Fibroblast of peridontal ligament (primary cell): Measurements from ENCODE around the gene USH1G.
"Not testable (repeated sequence)": the region's sequence is repeated elsewhere in the genome, so short reads cannot be mapped to it uniquely, and the experiment has no call there.

Experiments used
- DNase-seq: peaks from one replicate; pipeline ENCODE4 v3.0.0-alpha.2; 2010; ENCODE audit errors: extremely low read depth

Gene USH1G

DNA sequence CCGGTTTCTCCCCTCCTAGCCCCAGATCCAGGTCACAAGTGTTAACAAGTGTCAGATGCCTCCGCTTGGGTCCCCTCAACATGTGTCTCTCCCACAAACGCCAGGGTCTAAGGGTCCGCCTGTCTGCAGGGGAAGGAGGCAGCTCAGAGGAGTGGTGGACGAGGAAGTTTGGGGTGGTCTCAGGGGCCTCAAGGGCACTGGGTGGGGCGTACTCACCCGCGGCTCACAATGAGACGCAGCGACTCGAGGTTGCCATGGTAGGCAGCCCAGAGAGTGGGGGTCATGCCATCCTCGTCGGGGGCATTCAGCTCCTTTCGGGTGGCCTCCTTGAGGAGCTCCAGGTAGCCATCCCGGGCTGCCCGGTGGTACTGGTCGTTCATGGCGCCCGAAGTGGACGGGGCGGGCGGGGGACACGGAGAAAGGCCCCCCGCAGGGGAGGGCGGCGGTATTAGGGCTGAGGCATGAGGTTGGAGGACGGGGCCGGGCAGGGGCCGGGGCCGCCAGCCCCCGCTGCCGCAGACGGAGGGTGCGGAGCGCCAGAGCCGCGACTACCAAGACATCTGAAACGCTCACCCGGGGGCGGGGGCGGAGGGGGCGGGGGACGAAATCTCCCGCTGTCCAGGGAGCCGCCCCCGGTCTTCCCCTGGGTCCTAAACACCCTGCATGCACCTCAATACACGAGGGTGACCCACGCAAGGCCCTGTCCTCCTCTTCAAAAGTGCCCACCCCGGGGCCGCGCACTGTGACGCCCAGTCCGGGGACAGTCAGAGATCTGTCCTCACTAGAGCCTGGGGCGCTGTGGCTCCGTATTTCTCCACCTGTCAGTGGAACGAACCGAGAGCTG is at the start of gene USH1G:
Gene USH1G, minus strand, starts transcription at position 562 of the 844 bp plus-strand sequence. Its CDS starts 182 bp downstream, at position 380.
- DNase-seq: no peak

DNA sequence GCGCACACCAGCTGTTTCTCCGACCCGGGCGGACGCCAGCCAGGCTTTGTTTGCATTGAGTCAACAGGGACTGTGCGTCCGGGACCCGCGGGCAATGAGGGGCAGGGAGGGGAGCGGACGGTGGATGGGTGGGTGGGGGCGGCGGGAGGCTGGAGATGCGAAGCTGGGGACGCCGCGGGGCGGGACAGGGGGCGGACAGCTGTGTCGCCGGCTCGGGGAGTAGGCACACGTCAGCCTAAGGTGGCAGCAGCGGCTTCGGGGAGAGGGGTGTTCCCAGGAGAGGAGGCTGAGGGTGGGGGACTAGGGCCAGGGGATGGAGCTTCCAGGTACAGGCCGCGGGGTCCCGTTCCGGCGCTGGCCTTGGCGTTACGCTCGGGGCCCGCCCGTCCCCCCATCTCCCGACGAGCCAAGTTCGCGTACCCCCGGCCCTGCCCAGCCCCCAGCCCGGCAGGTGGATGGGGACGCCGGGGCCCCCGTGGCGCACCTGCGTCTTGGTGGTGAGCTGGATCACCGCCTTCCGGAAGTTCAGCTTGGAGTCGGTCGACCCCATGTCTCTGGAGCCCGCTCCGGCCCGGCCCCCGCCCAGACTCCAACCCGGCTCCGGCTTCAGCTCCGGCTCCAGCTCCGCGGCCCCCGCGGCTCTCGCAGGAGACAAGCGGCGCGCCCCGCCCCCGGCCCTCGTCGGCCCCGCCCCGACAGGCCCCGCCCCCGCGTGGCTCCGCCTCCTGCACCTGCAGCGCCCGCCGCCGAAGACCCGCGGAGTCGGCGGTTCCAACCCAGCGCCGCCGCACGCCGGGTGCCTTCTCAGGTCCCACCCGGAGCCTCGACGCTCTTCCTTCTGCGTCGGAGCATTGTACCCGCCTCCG is 49.3 kb upstream of the USH1G start, which contains the start of gene HID1:
Gene HID1, minus strand, starts transcription at position 653 of the 866 bp plus-strand sequence. Its CDS starts 103 bp downstream, at position 550.
- no peak for DNase-seq

DNA sequence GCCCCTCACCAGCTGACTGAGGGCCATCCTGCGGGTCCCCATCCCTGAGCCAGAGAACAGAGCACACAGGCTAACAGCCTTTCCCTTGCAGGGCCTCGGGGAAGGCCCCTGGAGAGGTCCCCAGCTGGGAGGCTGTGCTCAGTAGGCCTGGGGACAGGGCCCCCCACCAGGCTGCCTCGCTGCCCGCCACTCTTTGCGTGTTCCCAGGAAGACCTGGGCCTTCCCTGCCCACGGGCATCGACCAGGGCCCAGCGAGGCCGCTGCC is 48.7 kb upstream of the USH1G start:
- DNase-seq: no peak

DNA sequence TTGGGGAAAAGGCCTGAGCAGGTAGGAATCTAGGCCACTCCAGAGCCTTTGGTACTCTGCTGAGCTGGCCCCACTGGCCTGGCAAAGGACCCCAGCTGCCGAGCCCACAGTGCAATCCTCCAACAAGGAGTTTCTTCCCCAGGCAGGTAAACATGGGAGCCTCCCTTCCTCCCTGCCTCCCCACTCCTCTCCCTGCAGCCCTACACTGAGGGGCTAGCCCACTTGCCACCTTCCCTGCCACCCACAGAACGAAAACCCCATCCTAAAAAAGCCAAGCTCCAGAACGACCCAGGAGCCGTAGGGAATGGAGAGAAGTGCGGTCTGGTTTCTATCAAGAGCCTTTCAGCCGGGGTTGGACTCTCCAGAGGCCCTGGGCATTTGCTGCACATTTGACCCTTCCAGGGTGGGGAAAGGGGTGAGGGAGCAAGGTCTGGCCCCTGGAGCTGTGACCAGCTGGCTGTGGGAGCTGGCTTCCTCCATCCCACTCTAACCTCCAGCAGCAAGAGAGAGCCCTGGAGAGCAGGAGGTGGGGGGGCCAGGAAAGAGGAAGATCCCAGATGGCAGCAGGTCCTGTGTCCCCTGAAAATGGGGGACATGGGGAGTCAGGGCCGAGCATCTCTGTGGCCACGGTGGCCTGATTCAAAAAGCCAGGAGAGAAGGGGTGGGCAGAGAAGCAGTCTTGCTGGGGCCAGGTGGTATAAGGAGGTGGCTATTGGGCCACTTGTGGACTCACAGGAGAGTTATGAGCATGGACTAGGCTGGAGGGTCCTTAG is 48.2 kb upstream of the USH1G start:
- no peak for DNase-seq

DNA sequence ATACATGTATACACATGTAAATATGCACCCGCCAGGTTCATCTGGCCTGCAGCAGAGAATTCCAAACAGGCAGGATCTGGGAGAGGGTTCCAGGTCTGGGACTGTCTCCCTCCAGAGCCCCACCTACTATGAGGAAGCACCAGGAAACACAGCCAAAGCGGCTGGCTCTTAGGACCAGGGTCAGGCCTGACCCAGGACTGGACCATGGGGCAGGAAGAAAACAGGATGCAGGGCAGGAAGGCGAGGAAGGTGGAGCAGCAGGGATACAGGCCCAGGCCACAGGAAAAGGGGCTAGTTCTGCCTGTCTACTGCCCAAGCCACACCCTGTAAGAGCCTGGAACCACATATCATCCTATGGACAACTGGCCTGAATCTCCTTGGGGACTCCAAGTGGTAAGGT is 47.3 kb upstream of the USH1G start:
- DNase-seq: no peak

DNA sequence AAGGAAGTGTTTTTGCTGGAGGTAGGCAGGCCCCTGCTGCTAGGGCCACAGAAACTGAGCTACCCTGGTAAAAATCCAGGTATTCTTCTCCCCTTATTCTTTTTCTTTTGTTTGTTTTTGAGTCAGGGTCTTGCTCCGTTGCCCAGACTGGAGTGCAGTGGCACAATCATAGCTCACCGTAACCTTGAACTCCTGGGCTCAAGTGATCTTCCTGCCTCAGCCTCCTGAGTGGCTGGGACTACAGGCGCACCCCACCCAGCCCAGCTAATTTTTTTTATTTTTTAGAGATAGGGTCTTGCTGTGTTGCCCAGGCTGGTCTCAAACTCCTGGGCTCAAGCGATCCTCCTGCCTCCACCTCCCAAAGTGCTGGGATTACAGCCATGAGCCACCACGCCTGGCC is 46.4 kb upstream of the USH1G start:
- not testable (repeated sequence) for DNase-seq

DNA sequence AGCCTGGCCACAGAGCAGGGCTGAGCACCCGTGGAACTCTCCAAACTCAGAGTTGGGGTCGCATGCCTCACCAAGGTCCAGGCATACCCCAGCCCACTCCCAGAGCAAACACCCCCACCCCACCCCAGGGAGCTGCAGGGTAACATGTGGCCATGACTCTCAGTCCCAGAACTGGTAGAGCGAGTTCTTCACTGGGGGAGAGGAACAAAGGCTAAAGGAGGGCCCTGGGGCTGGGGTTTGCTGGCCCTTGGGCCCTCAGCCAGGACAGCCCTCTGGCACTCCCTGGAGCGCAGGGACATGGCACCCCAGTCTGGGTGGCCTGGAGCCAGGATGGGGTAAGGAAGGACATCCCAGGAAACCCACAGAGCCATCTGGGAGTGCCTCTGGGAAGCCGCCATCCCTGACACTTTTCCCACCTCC is 45.3 kb upstream of the USH1G start:
- DNase-seq: no peak

DNA sequence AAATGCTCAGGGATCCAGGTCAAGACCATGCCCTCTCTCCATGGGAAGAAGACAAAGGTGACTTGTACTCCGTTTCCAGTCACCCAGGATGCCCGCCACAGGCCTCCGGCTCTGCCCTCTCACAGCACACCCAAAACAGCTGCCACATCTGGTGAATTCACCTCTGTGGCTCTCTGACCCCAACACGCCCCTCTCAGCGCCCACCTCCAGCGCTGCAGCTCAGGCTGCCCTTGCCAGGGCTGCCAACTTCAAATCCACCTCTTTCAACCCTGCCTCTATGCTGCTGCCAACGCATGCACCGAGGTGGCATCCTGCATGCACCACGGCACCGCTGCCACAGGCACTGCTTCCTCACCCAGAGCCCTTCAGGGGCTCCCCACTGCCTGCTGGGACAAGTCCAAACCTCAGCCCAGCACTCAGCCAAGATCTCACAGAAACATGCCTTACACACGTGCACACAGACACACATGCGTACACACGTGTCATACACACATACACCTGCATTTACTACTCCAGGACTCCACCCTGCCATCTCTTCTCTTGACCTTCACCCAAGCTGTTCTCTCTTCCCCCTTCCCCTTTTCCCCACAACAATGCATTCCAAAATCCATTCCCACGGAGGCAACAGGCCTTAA is 42.0 kb upstream of the USH1G start:
- DNase-seq: no peak

DNA sequence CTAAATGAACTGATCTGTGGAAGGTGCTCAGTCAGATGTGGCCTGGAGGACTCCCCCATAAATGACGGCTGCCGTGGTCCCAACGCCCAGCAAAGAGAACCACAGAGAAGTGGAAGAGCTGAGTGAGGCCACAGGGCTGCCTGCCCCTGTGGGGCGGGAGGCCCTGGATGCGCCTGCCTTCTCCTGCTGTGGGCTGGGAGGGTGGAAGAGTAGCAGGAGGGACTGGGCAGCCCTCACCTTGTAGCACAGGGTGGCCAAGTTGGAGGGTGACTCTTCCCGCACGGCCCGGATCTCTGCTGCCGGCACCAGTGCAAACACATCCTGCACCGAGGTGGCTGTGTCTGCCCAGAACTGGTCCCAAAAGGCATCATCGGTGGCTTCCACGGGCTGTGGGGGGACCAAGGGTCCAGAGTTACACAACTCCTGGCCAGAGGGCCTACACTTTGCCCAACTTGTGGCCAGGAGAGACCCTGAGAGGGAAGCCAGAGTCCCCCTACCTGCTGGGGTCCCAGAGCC is 41.2 kb upstream of the USH1G start:
- no peak for DNase-seq

DNA sequence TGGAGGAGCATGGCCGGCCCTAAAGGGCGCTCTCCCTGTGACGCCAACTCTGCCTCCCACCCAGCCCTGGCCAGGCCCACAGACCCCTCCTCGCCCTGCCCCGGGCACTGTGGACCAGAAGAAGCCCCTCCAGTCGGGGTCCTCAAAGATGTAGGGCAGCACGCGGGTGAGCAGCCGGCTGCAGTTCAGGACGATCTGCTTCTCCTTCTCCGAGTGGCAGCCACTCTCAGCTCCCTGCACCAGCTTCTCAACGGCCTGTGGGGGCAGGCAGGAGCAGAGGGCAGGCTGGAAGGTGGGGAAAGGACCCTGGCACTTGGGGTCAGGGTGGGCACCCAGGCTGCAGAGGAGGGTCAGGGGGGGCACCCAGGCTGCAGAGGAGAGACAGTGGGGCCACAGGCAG is 40.6 kb upstream of the USH1G start:
- DNase-seq: no peak

DNA sequence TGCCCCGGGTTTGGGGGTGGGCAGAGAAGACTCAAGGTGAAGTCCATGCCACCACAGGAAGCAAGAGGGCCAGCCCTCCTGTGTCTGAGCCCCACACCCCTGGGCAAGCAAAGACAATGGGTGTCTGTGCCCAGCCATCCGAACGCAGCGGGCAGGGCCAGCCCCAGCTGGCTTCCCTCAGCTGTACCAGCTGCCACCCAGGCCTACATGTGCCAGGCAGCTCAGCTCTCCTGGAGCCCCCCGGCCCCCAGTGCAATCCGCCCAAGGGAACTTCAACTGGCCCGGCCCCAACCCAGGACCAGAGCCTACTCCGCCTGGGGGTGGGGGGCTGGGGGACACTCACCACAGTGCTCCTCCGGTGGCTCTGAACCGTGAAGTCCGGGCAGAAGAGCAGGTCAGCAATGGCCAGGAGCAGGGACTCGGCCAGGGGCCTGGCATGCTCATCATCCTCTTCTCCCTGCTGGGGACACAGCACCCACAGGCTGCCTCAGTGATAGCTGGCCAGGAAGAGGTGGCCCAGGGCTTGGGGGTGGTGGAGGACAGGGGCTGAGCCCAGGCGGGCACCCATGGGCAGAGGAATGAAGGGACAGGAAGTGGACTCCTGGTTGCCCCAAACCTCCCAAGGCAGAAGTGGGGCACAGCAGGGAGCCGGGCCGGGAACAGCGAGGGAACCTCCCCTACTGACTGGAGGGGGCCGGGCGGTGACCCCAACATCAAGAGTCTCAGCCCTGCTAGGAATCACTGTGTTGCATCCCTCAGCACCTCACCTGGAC is 39.8 kb upstream of the USH1G start:
- no peak for DNase-seq

DNA sequence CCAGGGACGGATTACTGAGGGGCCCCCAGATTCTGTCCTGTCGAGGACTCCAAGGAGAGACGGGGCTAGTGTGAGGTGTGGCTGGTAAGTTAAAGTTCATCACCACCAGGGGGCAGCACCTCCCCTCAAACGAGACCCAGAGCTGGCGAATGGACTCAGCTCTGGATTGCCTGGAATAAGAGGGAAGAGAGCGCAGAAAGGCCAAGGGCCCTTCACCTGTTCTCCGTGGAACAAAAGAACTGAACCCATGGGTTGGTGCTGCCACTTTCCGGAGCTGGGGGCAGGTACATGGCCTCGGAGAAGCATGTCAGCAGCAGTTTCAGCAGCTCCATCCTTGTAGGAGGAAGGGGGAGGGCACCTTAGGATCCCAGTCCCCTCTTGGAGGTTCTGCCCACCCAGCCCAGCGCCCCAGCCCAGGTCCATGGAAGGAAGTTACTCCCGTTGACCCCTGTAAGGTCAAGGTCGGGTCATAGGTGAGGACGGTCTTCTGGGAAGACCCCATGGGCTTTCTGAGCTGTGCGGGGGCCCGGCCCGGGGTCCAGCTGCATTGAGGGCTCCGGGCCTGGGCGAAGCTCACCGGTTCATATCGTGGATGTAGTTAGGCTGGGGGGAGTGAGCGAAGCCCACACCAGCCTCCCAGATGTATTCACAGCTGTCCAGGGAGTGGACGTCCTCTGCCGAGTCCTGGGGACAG is 38.7 kb upstream of the USH1G start:
- DNase-seq: peak; percentile 87

DNA sequence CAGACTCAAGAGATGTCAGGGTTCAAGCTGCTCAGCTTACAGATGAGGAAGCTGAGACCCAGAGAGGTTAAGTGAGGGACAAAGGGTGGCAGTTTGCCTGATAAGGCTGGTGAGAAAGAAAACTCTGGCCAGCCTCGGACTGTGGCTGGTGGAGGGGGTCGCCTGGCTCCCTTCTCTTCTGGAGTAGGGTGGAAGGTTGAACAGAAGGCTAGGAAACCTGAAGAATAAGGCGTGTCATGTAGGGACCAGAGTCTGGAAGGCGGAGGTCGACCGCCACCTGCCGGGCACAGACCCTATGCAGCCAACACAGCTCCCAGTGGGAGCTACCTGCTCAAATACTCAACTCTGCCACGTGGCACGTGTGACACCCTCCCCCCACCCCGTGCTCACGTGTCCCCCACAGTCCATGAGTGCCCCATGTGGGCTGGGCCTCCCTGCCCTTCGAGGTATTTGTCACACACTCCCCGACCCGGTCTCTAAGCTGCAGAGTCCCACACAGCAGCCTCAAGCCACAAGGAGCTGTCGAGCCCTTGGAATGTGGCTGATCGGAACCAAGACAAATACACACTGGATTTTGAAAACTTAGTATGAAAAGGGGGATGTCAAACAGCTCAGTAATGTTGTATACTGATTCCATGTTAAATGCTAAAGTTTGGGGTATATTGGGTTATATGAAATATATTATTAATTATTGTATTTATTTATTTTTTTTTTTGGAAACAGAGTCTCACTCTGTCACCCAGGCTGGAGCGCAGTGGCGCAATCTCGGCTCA is 37.7 kb upstream of the USH1G start:
- DNase-seq: peak; percentile 8

DNA sequence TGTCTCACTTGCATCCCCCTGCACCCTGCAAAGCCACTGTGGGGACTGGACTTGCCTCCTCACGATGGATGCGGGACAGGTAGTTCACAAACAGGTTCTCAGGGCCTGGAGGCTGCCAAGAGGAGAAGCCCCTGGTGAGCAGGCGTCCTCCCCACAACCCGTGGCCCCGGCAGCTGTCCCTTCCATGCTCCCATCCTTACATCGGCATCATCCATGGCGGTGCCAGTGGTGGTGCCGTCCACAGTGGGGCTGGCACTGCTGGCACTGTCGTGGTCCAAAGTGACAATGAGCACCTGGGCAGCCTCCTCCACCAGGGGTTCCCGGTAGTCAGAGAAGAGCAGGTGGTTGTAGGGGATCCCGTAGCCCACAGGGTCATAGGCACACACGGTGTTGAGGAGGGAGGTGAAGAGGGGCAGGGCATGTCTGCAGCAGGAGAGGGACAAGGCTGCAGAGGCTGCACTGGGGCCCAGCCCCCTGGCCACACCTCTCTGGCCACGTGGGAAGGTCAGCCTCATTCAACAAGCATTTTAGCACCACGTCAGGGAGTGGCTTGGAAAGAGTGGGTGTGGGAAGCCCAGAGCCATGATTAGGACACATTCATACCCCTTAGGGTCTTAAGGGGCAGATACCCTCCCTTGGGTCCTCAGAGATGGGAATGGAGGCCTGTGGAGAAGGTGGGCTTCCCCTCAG is 36.9 kb upstream of the USH1G start:
- no peak for DNase-seq

DNA sequence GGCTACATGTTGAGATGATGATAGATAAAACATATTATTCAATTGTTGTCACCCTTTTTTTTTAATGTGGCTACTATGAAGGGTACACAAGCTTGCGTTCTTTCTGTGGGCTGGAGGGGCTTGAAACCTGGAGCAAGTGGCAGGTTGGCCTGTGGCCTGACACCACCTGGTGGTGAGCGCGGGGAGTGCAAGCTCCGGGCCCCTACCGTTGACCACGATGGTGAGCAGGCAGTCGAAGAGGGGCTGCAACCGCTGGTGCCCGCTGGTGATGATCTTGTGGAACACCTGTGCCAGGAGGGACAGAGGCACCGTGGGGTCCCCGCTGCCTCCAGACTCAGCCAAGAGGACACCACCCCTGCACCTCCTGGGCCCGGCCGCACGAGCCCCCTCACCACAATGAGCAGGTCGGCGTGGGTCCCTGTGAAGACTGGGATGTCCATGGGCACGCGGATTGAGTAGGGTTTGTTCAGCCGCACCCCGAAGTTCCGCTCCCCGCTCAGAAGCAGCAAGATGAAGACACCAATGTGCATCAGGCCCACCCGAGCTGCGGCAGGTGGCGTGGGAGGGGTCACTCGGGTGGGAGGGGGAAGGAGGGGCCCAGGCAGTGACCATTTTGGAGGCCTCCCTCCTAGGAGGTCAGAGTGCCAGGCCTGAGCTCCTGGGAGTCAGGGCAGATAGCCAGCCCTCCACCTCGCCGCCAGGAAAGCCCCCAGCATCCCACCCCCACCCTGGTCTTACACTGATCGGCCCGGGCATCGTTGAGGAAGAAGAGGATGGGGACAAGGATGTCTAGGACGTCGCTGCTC is 35.1 kb upstream of the USH1G start:
- peak; percentile 35 for DNase-seq

DNA sequence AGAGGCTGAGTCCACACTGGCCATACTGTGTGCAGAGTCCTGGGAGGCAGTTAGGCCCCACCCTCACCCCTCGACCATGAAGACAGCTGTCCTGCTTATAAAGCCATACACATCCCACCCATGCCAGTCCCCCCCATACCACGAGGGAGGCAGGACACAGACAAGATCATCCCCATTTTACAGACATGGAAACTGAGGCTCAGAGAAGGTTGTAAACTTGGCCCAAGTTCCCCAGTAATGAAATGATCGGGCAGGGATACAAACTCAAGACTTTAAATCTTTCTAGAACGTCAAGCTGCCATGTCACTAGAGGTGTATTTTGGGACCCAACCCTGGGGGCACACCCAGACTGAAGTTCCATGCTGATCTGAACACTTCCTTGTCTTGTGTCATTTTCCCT is 33.0 kb upstream of the USH1G start:
- DNase-seq: no peak

DNA sequence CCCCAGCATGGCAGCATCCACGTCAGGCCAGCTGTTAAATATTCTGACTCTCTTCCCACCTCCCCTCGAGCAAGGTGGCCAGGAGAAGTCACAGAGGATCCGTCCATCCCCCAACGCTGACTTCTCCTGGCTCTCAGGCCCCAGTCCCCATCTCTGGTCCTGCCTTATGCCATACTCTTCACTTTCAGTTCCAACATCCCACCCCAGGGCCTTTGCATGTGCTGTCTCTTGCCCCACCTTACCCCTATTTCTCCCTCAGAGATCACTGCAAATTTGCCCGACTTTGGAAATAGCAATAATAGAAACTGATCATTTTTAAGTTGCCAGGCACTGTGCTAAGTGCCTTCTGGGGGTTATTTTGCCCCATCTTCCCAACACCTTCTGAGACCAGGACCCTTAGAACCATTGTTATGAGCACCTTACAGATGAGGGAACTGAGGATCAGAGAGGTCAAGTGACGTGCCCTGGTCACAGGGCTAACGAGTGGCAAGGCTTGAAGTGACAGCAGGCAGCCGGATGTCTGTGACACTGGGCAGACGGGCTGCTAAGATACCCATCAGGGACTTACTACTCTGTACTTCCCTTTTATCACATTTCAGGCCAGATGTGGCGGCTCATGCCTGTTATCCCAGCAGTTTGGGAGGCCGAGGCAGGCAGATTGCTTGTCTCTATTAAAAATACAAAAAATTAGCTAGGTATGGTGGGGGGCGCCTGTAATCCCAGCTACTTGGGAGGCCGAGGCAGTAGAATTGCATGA is 31.8 kb upstream of the USH1G start:
- no peak for DNase-seq
